HL-60 (cell line): ENCODE measurements around the gene TNRC6C.
A peak's percentile ranks its signal among the peaks of the same experiment; 100 is the strongest.

Experiments
- DNase-seq, 2 experiments: peaks; one replicate each; pipeline ENCODE4 v3.0.0-alpha.2; 2010 to 2020; ENCODE audit warnings: low read depth in 1 of 2, low spot score in 1 of 2
- H3K27ac ChIP-seq: fragments of 250-450 bp; sonication (Bioruptor Pico); replicated peaks from 2 replicates; pipeline ENCODE4 v1.5.1; 2020; ENCODE audit warnings: mild to moderate bottlenecking, moderate library complexity
- H3K27me3 ChIP-seq: fragments of 250-450 bp; sonication (Bioruptor Pico); 2 replicates; pipeline ENCODE4 v1.5.1; 2021; ENCODE audit warnings: mild to moderate bottlenecking, moderate library complexity; ENCODE audit not compliant: insufficient read depth, poor library complexity, severe bottlenecking
- H3K4me3 ChIP-seq: replicated peaks from 2 replicates; pipeline ENCODE4 v1.5.1; 2011; ENCODE audit warnings: mild to moderate bottlenecking, control low read depth, low read length; ENCODE audit not compliant: insufficient read depth
- CTCF ChIP-seq: IDR thresholded peaks from one replicate; pipeline ENCODE4 v1.5.1; 2011; ENCODE audit warnings: low read length, control low read depth, inconsistent platforms; ENCODE audit not compliant: insufficient read depth
- GABPA ChIP-seq: IDR thresholded peaks from 2 replicates; pipeline ENCODE4 v1.6.1; 2012; ENCODE audit warnings: low read depth
- POLR2AphosphoS5 ChIP-seq: IDR thresholded peaks from 2 replicates; pipeline ENCODE4 v1.6.1; 2012; ENCODE audit warnings: low read depth
- REST ChIP-seq: IDR thresholded peaks from 2 replicates; pipeline ENCODE4 v1.6.1; 2012; ENCODE audit warnings: low read depth; ENCODE audit not compliant: insufficient replicate concordance
- SPI1 ChIP-seq: IDR thresholded peaks from 2 replicates; pipeline ENCODE4 v1.6.1; 2012; ENCODE audit warnings: low read depth, mild to moderate bottlenecking, borderline replicate concordance

TNRC6C gene

GRCh38 chr17:78146471-78146869 is 188.0 kb downstream of the TNRC6C start:
- Histone ChIP-seq H3K27ac (no peak overlapping the region), H3K4me3 (no peak overlapping the region), H3K27me3 (no peaks in the 10 kb centered on the region)
- no peak for TF ChIP-seq REST
- no peak for TF ChIP-seq SPI1
- no peak for TF ChIP-seq GABPA
- no peak for TF ChIP-seq POLR2AphosphoS5
- no peak for TF ChIP-seq CTCF
- no peak for DNase-seq

- no peak overlapping the region for H3K4me3 ChIP-seq
- DNase-seq: no peak
- TF ChIP-seq POLR2AphosphoS5 (no peak), REST (no peak), GABPA (no peak), CTCF (no peak), SPI1 (no peak)
- no peaks in the 10 kb centered on the region for H3K27me3 ChIP-seq
- H3K27ac ChIP-seq: peak overlapping the region; percentile 43; the same call in 1 of the 2 replicates
Observed at GRCh38 chr17:78146881-78147280, 188.4 kb downstream of the TNRC6C start.

- H3K27me3 ChIP-seq: no peaks in the 10 kb centered on the region
- DNase-seq: peak; percentile 38 to 70
- H3K27ac ChIP-seq: peak overlapping the region; percentile 43
- no peak overlapping the region for H3K4me3 ChIP-seq
- TF ChIP-seq CTCF: no peak
- TF ChIP-seq POLR2AphosphoS5: no peak
- no peak; the same call in 1 of the 2 replicates for TF ChIP-seq SPI1
- TF ChIP-seq REST: no peak
- no peak for TF ChIP-seq GABPA
Observed at GRCh38 chr17:78147315-78147998, 189.0 kb downstream of the TNRC6C start.
